HG02852 (cell line): ENCODE results near the gene FGF14.
A peak's percentile ranks its signal among the peaks of the same experiment; 100 is the strongest.

Experiments used
- ATAC-seq: cut with Tn5 transposase; IDR thresholded peaks from one replicate; pipeline ENCODE4 v1.9.1; 2021; ENCODE audit warnings: mild to moderate bottlenecking, moderate library complexity; ENCODE audit not compliant: unreplicated experiment

The FGF14 gene

DNA sequence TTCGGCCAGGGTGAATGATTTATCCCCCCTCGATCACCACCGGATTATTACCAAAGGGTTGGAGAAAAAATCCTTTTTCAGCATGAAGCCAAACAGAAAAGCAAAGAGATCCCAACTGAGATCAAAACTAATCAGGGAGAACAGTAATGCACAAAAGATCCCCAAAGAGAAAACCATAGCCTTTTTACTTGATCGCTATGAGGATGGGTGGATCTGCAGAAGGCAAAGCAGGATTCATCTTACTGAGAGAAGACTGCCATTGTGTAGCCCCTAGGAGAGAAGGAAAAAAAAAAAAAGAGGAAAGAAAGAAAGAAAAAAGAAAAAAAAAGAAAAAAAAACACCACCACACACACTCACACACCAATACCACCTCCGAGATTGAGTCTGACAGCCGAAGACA, at the start of gene FGF14:
Gene FGF14, minus strand, starts transcription at position 283 of the 400 bp plus-strand sequence.
- no peak for ATAC-seq

DNA sequence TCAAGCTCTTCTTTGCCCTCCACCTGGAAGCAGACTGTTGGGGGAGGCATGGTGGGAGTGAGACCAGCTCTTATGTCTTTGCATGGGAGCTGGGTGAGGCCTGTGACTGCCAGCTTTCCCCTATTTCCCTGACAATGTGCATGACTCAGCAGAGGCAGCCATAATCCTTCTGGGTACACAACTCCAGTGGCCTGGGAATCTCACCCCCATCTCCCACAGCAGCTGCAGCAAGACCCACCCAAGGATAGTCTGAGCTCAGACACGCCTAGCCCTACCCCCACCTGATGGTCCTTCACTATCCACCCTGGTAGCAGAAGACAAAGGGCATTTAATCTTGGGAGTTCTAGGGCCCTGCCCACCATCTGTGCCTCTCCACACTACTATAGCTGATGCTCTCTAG, 41.4 kb upstream of the FGF14 start:
- ATAC-seq = no peak

DNA sequence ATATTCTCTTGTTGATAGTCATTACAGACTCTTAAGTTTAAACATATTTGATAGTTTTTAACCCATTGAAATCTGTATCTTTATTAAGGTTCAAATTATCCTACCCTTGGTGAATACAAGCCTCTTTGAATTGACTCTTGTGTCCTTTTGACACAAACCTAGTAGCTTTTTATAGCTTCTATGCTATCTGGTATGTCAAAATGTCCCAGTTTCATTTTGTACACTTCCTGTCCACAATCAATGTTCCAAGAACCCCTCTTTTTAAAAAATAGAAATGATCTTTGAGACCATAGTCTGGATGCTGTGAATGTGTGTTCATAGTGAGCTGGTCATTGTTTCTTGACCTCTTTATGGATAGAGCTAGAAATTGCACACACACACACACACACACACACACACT, 39.2 kb upstream of the FGF14 start:
- ATAC-seq = no peak

DNA sequence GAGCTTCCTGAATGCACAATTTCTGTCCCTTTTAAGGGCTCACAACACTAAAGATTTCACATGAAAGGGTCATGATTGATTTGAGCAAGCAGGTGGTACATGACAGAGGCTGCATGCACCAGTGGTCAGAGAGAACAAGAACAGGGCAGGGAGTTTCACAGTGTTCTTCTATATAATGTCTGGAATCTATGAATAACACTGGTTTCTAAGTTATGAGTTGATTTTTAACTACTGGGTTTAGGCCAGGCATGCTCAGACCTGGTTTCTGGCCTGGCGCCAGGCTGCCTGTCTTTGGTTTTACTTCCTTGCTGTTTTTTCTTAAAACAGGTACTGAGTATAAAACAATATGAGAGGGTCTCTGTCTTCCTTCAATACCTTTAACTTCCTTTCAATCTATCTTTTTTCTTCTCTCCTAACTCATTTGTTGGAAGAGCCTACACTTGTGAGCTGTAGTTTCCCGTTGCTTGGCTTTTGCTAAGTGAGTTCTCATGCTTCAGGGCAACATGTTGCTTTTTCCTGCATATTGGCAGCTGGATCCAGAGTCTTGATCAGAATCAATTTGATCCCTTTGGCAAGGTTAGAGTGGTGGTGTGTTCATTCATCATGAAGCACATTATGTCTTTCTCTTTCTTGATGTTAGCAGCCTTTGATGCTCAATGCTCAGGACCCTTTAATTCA, 38.5 kb upstream of the FGF14 start:
- peak; percentile 43 for ATAC-seq

DNA sequence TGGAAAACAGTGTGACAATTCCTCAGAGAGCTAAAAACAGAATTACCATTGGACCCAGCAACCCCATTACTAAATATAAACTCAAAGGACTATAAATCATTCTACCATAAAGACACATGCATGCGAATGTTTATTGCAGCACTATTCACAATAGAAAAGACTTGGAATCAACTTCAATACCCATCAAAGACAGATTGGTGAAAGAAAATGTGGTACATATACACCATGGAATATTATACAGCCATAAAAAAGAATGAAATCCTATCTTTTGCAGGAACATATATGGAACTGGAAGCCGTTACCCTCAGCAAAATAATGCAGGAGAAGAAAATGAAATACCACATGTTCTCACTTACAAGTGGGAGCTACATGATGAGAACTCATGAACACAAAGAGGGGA, 20.8 kb upstream of the FGF14 start:
- no peak for ATAC-seq

DNA sequence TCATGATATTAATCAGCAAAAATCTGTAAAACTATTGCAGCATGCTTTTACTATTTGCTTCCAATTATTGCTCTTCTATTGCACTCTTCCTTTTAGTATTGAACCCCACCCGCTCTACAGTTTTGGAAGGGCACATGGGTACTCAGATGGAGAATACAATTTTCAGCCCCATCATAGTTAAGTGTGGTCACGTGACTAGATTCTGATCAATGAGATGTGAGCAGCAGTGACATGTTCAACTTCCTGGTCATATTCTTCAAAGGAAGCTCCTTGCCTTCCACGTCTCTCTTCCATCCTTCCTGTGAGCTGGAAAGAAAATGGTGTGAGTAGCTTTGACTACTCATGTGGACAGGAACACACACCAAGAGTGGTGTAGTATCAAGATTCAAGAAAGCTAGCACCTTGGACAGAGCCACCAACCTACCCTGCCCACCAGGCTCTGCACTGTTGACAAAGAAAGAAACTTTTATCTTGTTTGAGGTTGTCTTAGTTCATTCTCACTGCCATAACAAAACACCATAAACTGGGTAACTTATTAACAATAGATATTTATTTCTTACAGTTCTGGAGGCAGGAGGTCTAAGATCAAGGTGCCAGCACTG, 3.8 kb upstream of the FGF14 start:
- no peak for ATAC-seq

DNA sequence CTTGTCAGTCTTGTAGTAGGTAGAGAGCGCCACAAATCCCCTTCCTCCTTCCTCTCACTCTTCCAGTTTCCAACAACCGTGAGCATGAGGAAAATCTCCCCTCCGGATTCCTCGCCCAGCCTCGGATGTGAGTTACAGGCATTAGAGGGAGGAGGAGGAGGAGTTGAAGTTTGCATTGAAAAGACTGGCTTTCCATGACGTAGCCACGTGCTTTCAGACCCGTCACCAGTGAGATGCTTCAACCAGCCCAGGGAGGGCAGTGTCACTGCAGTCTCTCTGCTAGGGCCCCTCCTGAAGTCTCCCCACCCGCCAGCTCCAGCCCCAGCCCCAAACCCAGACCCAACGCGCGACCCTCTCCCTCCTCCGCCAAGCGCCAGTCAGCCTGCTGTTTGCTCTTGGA, 442 bp upstream of the FGF14 start:
- no peak for ATAC-seq

DNA sequence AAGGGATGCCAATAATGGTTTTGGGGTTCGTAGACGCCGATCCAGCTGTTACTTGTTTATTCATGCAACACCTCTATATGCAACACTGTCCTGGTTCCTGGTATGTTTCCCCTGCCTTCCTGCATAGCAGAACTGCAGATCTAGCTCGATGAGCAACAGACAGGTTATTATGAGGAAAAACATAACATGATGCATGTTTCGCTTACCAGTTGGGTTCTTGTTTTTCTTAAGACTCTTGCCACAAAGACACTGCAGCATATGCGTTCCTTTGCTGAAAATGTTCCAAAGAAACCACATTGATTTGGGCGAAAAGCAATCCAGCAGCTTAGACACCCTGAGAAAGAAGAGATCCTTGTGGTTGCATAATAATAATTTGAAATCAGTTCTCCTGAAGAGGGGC, 583 bp downstream of the FGF14 start:
- ATAC-seq = no peak

DNA sequence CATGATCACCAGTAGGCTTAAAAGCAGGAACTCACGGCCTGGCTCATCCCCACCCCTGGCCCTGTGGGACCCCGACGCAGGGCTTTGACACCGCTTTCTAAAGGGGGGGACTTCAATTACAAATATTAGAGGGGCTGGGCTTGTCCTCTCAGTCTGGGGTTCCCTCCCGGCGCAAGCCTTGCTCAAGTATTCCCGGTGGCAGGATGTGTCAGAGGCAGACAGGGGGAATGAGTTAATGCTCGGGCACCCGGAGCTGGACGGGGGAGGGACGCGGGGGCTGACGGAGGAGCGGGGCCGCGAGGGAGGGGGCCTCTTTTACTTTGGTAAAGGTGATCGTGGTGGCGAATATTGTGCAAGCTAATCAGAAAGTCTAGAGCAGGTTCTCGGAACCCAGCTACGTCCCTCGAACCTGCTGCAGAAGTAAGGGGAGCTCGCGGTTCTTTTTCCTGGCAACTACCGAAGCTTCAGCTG, 1.1 kb downstream of the FGF14 start:
- ATAC-seq = no peak

DNA sequence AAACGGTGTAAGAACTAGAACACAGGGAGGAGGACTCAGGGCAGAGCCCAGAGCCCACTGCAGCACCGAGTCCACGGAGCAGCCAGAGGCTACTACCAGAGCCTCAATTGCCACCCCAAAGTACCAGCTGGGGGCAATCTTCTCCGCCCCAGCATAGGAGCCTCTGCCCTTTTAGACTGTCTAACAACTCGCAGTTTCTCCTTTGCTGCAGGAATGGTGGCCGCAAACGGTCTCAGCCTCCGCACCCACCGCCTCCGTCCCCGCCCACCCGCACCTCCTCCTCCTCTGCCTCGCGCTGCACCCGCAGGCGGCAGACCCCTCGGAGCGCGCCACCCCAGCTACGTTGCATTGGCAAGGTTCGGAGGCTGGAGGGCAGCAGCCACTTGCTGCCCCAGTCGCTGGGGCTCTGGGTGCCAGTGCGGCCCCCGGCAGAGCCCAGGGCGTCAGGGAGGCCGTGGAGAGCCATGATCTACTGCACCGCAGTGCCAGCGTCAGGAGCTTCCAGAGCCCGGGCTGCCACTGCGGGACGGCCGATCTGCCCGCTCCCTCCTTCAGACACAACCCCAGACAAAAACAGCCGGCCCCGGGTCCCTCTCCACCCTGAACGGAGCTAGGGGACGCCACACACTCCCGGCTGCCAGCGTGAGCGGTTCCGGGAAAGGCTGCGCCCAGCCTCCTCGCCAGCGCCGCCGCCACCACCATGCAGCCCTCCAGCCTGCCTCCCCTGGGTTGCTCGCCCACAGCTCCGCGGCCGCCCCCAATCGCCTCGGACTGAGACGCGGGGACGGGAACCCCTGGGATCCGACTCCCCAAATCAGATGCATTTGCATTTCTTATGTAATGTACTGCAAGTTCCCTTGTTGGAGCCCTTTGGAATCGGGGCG, 1.8 kb downstream of the FGF14 start:
- ATAC-seq = no peak

DNA sequence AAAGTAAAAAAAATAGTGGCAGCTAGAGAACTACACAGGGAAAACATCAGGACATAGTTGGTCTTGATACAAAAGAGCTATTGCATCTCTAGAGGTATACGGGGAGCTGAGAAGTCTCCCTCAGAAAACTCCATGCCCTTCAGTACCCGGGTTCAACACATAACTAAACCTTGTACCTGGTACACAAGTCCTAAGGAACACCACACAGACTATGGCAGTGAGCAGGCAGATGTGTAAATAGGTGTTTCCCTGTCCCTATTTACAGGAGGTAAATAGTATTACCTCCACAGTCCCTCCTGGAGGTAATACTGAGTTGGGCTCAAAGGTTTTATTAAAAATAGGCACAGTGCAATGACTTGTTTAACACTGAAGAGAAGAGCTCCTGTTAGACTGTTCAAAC, 5.9 kb downstream of the FGF14 start:
- ATAC-seq = no peak

DNA sequence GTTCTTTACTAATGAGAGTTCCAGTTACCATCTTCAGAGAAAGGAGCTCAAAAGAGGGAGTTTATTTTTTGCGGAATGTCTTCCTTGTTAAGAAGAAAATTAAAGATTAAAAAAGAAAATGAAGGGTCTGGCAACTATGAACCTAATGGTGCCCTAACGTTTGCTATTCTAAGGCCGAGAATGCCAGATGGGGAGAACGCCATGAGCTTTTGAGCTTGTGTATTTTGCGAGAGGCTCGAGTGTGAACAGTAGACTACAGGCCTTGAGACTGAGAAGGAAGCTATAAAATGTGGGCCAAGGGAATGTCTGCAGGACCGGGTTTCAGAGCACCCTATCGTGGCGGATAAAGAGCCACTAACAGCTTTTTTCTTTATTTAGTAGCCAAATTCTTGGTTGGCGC, 6.7 kb downstream of the FGF14 start:
- no peak for ATAC-seq

DNA sequence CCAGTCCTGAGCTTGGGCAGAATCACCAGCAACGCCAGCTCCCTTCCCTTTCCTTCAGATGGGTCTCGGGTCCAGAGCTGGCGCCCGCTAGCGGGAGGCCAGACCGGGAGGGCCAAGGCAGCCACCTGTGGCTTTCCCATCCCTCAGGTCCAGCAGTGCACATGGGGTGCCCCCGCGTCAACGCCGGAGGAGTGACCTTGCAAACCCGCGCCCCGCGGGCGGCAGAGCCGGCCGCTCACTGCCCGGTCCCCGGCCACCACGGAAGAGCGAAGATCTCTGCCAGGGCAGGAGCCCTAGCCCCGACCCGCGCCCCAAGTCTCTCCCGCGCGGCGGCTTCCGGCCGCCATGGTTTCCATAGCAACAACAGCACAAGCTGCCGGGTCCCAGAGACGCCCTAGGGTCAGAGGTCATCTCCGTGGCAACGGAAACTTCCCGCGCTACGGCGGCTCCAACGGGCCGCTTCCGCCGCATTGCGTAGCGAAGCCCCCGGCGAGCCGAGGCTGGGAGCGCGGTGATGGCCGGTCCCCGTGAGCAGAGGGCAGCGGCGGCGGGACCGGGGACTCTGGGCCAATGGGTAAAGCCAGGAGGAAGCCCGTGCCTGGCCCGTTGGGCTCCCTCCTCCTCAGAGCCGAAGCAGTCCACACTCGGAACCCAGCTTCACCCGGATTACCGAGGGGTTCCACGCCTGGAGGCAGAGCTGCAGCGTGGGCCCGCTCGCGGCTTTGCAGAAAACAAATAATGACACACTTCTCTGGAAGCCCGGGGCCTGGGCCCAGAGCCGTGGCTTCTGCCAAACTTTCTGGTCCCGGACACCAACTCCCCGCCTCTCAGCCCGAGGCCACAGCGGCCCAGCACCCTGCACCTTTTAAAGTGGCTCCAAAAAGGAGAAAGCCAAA, 7.4 kb downstream of the FGF14 start:
- peak; percentile 95 for ATAC-seq

DNA sequence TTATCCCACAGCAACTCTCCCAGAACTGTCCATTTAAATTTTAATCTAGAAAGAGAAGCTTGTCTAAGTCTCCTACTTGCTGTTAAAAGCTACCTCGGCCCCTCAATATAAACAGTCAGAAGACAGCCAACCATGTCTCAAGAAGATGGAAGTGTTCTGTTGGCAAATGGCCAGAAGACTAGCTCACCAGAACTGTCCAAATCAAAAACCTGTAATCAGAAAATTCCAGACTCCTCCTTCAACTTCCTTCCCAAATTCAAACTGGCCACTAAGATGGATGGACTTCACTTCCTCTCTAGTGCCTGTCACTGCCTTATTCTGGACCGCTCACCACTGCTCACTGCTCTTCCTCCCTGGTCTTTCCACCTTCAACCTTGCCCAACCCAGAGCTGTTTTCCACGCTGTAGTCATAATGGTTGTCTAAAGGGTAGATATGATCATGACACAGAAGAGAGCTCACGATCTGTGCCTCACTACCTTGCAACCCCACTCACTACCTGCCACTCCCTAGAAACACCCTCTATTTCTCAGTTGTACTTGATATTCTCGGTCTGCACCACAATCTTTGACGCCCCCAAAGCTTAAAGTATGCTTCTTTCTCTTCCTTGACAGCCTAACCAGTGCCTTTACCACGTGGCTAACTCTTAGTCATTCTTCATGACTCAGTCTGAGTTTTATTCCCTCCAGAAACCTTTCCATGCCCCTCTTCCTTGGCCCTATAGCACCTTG, 9.2 kb downstream of the FGF14 start:
- no peak for ATAC-seq

DNA sequence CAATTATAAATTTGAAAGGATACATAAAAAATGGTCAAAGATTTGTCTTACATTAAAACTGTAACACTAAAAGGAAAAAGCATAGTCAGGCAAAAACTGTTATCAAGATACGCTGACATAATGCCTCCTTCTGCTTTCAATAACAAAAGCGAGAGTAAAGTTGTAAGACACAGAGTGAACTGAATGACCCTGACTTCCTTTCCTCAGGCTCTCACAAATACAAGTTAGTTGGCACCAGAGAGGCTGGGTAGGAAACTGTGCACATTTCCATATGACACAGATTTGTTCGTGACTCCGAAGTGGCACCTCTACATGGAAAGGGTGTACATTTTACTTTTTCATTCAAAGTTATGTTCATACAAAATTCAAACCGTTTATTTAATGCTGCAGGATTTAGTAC, 15.4 kb downstream of the FGF14 start:
- ATAC-seq = no peak

DNA sequence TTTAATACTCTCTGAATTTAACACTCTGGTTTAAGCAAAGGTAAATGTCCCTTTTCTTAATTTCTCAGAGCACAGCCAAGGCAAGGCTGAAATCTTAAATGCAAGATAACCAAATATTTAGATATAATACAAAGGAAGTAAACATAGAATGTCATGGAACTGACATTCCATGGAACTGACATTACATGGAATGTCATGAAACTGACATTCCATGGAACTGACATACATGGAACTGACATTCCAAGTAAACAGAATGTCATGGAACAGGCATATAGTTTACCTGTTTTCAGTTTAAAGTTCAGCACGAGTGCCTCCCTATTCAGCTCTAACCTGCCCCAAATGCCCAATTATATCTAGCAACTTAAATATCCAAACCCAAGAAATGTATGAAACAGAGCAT, 21.8 kb downstream of the FGF14 start:
- ATAC-seq = no peak

DNA sequence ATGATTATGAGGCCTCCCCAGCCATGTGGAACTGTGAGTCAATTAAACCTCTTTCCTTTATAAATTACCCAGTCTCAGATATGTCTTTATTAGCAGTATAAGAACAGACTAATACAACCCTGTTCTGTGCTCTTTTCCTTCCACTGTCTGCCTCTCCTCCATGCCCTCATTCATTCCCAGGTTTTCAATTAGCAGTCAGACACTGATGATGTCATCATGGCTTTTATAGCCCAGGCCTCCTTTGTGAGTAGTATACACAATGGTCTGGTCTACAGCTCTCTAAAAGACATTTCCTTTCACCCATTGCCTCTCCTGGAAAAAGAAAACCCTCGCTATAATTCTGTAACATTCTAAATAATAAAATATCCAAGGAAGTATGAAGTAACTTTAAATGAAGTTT, 25.5 kb downstream of the FGF14 start:
- ATAC-seq = no peak

DNA sequence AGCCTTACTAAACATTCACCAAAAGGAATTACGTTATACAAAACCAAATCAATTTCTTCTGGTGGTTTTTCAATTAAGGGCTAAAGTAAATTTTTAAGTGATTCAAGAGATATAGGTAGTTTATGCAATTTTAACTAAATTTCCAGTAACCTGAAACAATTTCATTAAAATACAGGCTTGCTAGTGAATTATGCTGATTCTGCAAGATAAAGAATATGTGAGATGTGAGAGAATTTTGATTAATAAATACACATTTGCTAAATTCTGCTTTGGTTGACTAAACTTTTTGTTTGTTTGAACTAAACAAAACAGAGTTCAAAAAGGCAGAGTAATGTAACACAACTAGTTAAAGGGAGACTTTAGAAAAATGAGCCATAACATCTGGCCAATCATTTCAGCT, 27.1 kb downstream of the FGF14 start:
- ATAC-seq = no peak

DNA sequence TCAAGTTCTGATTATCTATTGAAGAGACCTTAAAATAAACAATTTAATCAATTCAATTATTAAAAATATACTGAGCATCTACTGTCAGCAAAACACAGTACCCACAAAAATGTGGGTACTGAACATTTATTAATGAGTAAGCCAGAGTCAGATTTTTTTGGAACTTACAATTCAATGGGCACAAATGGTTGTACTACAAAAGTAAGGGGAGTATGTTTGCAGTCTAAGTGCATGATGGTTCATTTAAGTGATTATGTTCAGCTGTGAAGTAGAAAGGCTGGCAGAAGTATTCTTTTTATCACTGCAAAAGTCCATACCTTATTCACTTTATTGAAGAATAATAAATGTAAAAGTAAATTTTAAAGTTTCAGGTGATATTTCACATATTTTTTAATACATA, 27.6 kb downstream of the FGF14 start:
- ATAC-seq = no peak

DNA sequence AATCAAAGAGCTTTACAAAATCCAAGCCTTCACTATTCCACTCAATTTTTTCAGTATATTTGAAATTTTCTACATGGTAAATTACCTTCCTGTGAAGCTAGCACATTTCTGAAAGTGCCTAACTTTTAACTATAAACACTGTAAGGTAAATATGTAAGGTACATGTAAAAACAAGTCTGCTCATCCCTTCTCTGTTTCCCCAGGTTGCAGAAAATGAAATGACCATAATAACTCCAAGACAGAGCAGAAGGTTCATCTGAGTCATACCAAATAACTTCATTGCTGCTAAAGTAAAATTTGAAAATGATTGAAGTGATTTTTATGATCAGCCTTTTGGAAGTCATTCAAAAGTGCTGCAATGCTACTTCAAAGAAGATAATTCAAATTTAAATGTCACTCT, 28.6 kb downstream of the FGF14 start:
- no peak for ATAC-seq
